Measurements from ENCODE around the gene PHF14.

DNA sequence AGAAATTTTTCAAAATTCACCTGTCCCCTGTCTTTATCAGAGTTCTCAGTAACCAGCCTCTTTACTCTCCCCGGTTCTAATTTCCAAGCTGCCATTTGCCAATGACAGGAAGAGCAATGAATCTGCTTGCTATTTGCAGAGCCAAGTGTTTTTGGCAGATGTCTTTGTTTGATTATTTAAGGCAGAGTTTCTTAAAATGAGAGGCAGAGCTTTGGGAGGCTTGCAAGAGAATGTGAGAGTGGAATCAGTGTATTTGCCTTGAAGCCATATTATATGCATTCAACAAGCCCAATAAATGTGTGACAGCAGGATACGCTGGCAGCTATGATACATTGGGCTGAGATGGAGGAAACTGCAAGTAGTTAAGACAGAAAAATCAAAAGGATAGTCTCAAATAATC is 196.5 kb downstream of the PHF14 start:
- TF ChIP-seq ZFP30 (CRISPR knock-in tag; IDR thresholded peaks at IDR 0.05) (no peak), ARNTL (CRISPR knock-in tag; IDR thresholded peaks at IDR 0.05; ENCODE audit: borderline replicate concordance, low read depth) (no peak), ZFP3 (CRISPR knock-in tag; IDR thresholded peaks at IDR 0.05) (no peak), CSDC2 (CRISPR knock-in tag; IDR thresholded peaks at IDR 0.05) (no peak), TCF4 (CRISPR knock-in tag; IDR thresholded peaks at IDR 0.05; ENCODE audit: borderline replicate concordance) (no peak), GLIS3 (CRISPR knock-in tag; IDR thresholded peaks at IDR 0.05) (no peak), ZNF70 (CRISPR knock-in tag; IDR thresholded peaks at IDR 0.05) (no peak), TOX (CRISPR knock-in tag; IDR thresholded peaks at IDR 0.05; ENCODE audit: borderline replicate concordance) (no peak), RARB (CRISPR knock-in tag; IDR thresholded peaks at IDR 0.05) (no peak)
- TF ChIP-seq, protein P1, sequence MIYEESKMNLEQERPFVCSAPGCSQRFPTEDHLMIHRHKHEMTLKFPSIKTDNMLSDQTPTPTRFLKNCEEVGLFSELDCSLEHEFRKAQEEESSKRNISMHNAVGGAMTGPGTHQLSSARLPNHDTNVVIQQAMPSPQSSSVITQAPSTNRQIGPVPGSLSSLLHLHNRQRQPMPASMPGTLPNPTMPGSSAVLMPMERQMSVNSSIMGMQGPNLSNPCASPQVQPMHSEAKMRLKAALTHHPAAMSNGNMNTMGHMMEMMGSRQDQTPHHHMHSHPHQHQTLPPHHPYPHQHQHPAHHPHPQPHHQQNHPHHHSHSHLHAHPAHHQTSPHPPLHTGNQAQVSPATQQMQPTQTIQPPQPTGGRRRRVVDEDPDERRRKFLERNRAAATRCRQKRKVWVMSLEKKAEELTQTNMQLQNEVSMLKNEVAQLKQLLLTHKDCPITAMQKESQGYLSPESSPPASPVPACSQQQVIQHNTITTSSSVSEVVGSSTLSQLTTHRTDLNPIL (CRISPR knock-in tag; IDR thresholded peaks at IDR 0.05; ENCODE audit: low read depth) = no peak
- TF ChIP-seq, protein P2, sequence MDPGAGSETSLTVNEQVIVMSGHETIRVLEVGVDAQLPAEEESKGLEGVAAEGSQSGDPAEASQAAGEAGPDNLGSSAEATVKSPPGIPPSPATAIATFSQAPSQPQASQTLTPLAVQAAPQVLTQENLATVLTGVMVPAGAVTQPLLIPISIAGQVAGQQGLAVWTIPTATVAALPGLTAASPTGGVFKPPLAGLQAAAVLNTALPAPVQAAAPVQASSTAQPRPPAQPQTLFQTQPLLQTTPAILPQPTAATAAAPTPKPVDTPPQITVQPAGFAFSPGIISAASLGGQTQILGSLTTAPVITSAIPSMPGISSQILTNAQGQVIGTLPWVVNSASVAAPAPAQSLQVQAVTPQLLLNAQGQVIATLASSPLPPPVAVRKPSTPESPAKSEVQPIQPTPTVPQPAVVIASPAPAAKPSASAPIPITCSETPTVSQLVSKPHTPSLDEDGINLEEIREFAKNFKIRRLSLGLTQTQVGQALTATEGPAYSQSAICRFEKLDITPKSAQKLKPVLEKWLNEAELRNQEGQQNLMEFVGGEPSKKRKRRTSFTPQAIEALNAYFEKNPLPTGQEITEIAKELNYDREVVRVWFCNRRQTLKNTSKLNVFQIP (CRISPR knock-in tag; IDR thresholded peaks at IDR 0.05; ENCODE audit: borderline replicate concordance, low read depth) = no peak
